HG03139 (cell line): ENCODE data around the gene LARP4B.
A peak's percentile ranks its signal among the peaks of the same experiment; 100 is the strongest.

ENCODE experiments used
- ATAC-seq: cut with Tn5 transposase; IDR thresholded peaks from one replicate; pipeline ENCODE4 v1.9.1; 2021; ENCODE audit not compliant: unreplicated experiment

LARP4B gene

DNA sequence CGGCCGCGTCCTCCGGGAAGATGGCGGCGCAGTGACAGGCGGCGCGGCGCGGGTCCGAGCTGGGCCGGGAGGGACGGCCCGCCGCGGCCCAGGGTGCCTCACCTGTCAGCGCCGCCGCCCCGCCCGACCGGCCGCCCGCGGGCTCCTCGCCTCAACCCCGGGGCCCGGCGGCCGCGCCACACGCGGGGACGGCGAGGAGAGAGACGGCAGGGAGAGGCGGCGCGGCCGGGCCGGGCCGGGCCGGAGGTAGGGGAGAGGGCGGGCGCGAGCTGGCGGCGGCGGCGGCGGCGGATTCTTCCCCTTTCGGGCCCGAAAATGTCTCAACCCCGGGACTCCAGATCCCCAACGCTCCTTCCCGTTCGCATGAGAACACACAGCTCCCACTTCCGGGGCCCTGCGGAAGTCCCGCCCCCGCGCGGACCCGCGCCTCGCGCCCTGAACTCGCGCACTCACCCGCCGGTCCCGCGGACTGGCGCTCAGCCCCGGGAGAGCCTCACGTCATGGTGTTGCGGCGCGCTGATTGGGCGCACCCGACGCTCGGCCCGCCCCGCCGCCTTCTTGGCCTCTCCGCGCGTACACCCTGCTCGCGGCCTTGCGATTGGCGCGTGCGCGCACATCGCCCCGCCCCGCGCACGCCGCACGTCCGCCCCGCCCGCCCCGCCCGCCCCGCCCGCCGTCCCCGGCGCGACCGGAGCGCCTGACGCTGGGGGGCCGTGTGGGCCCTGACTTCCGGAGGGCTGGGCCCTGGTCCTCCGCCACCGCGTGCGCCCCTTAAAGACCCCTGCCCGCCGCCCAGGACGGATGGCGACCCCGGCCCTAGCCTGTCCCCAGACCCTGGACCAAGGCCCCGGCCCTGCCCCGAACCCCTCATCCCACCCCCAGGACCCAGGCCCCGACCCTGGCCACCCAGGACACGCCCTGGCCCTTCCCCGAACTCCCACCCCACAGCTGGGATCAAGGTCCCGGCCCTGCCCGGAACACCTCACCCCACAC lies at the start of gene LARP4B:
Gene LARP4B, minus strand, starts transcription at position 380 of the 993 bp plus-strand sequence. CDS start 45,984 bp downstream, outside the sequence.
- ATAC-seq = peak; percentile 88

DNA sequence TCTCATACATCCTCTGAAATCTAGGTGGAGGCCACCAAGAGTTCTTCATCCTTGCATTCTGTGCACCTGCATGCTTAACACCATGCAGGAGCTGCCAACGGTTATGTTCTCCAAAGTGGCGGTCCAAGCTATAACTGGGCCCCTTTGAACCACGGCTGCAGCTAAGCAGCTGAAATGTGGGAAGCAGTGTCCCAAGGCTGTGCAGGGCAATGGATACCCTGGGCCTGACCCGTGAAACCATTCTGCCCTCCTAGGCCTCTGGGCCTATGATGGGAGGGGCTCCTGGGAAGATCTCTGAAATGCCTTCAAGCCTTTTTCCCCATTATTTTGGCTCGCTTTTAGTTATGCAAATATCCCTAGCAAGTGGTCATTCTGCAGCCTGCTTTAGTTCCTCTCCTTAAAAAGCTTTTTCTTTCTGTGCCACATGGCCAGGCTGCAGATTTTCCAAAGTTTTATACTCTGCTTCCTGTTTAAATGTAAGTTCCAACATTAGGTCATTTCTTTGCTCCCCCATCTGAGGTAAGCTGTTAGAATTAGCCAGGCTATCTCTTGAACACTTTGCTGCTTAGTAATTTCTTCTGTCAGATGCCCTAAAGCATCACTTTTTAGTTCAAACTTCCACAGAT lies 49.1 kb upstream of the LARP4B start:
- ATAC-seq = no peak

DNA sequence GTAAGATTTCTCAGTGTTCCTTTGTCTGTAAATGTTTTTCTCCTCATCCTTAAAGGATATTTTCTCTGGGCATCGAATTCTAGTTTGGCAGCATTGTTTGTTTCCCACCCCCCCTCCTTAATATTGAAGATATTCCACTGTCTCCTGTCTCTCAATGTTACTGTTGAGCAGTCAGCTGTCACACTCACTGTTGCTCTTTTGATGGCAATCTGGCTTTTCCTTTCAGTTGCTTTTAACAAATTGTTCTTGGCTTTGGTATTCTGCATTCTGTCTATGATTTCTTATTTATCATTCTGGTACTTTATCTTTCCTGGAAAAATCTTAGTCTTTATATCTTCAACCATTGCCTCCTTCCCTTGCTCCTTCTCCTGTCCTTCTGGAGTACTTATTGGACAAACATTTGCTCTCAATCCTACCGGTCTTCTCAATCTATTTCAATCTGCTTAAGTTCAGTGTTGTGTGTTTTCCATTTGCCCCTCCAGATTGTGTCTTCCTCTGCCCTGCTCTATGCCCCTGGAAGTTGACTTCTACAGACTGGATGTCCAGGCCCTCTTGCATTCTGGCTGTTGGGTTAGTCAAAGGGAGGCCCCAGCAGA lies 47.4 kb upstream of the LARP4B start:
- no peak for ATAC-seq

DNA sequence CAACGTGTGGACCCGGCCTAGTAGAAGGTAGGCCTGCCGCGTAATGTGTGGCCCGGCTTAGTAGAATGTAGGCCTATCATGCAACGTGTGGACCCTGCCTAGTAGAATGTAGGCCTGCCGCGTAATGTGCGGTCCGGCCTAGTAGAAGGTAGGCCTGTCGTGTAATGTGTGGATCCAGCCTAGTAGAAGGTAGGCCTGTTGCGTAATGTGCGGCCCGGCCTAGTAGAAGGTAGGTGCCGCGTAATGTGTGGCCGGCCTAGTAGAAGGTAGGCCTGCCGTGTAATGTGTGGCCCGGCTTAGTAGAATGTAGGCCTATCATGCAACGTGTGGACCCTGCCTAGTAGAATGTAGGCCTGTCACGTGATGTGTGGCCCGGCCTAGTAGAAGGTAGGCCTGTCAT lies 44.8 kb upstream of the LARP4B start:
- no peak for ATAC-seq

DNA sequence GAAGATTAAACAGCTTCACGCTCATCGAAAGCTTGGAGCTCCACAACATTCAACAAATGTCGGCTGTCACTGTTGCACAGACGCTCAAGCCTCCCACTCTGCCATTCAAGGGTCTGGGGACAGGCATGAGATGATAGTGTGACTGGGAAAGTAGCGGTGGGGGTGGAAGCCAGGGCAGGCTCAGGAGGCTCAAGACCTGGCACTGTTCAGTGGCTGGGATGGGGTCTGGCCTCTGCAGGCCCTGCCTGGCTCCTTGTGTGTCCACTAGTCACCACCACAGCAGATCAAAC lies 43.2 kb upstream of the LARP4B start:
- ATAC-seq = no peak

DNA sequence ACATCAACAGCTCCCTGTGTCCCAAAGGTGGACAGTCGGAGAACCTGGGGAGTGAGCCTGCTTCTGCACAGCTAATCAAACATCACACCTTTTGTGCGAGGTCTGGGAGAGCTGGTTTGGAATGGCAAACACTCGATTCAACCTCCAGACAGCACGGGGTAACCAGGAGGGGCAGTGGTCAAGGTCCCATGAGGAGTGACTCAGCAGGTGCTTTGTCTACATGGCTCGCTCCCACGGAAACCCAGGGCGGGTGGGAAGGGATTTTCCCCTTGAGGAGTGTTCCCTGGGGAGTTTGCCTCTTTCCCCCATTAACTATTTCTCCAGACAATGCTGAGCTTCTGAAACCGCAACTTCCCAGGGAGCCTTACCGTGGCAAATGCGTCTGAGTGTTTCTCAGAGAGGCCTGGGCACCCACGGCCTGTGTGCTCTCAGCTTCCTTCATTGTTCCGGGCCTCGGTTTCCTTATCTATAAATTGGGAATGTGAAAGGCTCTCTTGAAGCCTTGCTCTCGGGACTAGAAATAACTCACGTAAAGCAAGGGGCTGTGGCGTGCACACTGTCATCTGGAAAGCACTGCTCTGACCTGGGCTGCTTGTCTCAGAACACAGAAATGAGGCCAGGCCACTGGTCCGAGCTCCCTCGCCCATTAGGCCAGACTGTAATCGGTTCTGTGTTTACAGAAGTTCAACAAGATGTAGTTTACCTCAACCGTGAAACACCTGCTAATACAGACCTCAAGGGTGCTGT lies 42.7 kb upstream of the LARP4B start:
- no peak for ATAC-seq

DNA sequence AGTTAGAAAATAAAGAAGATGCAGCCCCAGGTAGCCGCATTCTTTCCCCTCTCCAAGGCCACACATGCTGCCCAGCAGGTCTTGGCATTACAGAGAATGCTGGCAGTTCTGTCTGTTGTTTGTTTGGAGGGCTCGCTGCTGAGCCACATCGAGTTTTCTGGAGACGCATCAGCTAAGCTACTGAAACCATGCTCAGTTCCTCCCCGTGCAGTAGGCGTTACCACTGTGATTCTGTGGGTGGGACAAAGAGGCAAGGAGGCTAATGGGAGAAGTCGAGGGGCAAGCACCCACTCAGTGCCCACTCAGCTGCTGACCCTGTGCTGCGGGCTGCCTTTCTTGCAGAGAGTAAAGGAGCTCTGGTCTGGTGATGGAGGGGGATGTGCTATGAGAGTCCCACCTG lies 41.3 kb upstream of the LARP4B start:
- ATAC-seq = no peak

DNA sequence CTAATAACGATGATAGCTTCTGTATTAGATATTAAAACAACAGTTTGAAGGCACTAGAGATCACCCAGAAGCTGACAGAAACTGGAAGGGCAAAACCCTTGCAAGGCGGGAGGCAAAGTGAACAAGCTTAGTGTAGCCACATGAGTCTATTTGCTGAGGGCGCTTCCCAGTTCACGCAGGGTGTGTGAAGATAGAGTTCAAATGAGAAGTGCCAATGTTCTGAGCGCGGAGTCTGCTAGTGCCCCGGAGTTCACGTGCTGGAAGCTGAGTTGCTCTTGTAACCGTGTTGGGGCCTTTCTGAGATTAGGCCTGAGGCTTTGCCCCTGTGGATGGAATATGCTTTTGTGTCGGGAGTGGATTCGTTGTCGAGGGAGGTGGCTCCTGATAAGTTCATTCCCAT lies 40.1 kb upstream of the LARP4B start:
- no peak for ATAC-seq

DNA sequence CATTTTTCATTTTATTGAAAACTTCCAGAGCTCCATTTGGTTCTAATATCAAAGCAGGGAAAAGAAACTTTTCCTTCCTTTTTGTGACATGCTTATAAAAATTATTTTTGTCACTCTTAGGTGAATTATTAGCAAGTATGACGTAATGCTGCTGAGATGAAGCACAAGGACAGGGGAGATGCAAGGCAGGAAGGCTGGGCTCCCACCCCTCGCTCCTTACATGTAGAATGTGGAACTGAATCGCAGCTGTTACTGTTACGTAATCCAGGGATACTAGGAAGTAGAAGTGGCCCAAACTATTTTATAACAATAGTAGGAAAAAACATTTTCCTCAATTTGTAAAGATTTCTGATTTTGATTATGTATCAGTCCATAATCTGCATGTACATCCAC lies 39.6 kb upstream of the LARP4B start:
- ATAC-seq = no peak

DNA sequence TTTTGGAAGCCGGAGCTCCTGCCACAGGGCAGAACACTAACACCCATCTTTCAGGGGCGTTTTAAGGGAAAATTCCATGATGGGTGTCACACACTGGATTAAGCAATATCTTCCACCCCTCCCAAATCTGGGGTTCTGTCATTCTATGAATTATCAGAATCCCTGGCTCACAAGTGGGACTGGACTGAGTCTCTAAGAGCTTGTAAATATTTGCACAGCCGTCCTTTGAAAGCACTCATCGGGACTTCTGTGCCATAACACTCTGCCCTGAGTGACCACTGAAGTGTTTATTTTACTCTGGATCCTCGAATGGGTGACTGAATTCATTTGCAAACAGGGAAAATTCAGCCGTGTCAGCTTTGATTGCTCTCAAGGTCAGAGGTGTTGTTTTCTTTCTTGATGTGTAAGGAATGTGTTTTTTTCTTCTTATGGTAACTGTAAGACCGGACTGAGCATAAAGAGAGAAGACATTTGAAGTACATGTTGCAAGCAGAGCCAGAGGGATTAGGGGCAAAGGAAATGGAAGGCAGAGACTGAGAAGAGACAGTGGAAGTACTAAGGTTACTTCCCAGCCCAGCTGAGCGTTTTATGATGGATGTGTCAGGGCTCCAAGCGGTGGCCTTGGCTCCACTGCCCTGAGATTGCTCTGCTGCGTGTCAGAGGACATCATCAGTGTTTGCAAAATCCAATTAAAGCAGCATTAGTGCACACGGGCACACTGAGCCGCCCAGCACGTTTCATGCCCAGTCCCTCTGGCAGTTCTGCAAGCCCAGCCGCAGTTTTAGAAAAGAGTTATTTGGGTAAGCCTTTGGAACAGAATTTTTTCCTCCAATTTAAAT lies 39.0 kb upstream of the LARP4B start:
- ATAC-seq = no peak

DNA sequence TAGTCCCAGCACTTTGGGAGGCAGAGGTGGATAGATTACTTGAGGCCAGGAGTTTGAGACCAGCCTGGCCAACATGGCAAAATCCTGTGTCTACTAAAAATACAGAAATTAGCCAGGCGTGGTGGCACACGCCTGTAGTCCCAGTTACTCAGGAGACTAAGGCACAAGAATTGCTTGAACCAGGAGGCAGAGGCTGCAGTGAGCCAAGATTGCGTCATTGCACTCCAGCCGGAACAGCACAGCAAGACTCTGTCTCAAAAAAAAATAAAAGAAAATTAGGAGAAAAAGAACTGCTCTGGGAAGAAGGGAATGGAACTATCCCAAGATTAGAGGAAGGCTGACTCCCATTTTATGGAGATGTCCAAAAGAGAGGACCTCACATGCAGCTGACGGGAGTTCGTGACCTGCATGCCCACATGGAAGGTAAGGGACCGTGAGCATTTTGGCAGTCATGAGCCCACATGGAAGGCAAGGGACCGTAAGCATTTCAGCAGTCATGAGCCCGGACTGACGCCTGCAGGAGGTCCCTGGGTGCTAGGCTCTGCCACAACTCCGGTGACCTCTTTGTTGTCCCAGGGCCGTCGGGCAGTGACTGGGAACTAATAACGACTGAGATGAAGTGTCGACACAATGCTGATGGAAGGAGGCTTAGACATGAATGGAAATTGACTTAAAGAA lies 38.1 kb upstream of the LARP4B start:
- ATAC-seq = no peak

DNA sequence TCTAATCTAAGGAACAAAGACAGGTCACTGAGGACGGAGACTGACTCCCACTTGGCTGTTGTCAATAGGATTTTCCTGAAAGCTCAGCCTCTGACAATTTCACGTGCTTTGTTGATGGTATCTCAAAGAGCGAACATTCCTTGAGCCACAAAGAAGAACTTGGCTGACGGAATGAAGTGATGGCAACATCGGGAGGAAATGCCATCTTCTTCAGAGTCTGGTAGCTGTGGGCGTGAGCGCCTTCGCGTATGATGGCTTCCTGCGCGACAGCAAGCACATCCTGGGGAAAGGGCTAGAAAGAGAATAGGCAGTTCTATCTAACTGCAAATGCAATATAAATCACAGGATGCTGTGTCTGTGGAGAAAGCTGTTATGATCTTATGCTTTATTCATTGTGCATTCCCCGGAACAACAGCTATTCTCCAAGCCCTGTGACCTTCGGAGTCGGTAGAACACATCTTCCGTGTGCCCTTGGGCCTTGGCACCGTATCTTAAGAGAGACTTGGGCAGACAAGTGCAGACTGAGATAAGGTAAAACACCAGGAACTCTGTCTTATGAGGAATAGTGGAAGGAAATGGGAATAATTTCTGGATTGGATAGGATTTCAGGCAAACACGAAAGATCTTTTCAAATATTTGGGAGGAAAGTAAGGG lies 37.2 kb upstream of the LARP4B start:
- no peak for ATAC-seq

DNA sequence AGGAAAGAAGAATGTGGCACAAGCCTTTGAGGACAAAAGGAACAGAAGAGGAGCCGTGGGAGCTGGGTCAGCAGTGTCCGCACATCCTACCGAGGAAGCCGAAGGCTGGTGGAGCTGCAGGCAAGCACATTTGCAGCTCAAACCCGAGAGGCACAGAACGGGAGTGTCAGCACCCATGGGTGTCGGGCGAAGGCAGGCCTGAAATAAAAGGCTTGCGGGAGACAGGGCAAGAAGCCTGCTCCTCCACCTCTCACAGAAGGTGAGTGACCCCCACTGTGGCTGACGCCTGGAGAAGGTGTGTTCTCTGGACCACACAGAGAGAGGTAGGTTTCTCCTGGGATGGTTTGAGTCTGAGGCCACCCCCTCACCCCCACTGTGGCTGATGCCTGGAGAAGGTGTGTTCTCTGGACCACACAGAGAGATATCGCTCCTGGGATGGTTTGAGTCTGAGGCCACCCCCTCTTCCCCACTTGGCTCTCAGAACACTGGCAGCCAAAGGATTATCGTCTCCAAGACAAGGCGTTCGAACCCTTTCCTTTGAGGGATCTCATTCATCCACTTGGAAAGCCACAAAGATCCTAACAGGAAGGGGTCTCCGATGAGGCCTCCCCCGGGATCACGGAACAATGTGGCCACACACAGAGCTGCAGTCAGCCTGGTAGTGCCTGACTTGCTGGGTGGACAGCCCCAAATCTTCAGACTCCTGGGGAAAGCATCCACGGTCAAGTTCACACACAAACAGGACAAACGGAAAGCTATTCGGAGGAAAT lies 35.1 kb upstream of the LARP4B start:
- ATAC-seq = no peak

DNA sequence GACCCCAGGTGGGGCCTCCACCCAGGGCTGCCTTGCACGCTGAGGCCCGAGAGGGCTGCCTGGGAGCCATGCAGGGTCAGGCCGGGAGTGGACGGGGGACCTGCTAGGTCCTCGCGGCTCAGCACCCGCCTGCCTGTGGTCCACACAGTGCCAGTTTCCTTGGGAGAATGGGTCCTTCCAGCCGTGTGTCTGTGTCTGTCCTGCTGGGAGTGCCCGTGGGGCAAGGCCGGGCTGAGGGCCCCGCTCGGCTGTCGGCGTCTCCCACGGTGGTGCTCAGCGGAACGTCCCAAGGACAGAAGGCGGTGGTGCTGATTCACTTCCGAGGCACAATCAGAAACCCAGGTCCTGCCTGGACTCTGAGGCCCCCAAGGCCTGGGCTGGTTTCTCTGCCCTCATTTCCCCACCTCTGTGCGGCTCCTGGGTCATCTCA lies 33.5 kb upstream of the LARP4B start:
- ATAC-seq = no peak

DNA sequence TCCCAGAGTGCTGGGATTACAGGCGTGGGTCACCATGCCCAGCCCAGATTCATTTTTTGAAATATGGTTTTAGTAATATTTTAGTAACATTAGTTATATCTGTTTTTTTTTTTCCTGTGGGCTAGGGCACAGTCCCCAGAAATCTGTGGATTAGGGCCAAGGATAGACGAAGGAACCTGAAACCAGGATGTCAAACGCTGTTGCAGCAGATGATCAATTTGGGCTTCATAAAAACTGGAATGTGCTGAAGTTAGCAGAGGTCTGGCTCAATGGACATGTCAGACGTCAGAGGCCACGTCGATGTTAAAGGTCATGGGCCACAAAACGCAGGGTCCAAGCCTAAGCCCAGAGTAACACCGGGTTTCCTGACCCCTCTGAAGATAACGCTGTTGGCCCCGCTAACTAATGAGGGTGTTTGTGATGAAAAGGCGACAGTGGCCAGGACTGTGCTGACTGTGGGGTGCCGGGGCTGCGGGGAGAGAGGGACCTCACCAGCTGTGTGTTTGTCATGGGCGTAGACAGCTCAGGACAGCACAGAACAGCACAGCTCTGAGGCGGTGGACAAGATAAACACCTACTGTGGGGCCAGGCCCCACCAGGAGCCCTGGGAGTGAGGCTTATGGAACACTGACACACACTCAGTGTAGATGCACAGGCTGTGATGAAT lies 32.9 kb upstream of the LARP4B start:
- ATAC-seq = no peak

DNA sequence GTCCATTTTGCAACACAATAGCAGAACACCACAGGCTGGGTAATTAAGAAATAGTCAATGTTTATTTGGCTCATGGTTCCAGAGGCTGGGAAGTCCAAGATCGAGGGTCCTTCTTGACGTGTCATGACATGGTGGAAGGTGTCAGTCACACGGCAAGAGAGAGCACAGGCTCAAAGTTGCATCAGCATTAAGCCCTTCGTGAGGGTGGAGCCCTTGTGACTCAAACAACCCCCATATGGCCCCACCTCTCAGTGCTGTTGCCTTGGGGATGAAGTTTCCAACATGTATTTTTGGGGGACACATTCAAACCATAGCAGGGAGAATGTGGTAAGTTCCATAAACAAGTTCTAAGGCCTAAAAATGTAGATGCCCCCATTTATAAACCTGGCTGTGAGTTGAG lies 32.1 kb upstream of the LARP4B start:
- ATAC-seq = no peak

DNA sequence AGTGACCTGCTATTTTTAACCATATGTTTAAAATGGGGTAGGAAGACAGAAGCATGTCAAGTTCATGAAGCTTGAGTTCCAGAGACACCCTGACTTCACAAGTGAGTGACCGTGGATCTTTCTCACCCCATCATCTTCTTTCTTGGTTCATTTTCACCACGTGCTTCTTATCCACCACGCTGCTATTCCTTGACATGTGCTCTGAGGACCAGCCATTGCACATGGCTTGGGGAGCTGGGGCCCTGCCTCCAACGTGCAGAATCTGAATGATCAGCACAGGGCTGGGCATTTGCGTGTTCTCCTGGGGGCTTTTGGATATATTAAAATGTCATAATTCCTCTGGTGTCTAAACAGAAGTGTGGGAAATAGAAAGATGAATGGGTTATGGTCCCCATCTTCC lies 31.7 kb upstream of the LARP4B start:
- no peak for ATAC-seq

DNA sequence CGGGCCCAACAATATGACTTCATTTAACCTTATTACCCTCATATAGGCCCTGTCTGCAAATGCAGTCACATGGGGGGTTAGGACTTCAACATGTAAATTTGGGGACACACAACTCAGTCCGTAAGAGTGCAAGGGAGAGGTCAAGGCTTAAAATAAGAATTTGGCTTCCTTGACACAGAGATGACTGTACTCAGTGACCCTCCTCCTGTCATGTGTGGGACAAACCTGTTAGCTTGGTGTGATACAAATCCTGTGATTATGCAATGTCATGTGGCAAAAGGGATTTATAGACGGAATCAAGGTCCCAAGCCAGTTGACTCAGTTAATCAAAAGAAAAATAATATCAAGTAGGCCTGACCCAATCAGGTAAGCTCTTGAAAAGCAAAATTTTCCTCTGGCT lies 30.8 kb upstream of the LARP4B start:
- no peak for ATAC-seq
